IPS DF 4.7 (cell line): Measurements from ENCODE around the gene VAMP4.
"Not testable (repeated sequence)": the region's sequence is repeated elsewhere in the genome, so short reads cannot be mapped to it uniquely, and the experiment has no call there.

Experiments
- DNase-seq: peaks from one replicate; pipeline ENCODE4 v3.0.0-alpha.2; 2013; ENCODE audit warnings: low spot score; ENCODE audit errors: extremely low read depth

The VAMP4 gene

DNA sequence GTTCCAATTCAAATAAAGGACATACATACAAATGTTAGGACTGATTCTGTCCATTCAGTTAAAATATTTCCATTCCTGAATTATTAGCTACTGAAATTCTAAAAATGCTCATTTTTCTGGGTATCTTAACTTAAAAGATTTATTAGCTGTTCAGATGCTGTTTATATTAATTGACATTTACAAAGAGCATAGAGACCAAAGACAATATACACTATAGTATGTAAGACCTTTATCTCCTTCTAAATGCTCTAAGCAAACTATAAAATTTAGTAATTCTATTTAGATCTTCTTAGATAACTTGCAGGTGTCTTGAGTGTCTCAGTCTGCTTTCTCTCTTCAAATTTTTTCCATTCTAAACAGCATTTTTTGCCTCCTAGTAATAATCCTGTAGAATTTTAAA lies 39.3 kb downstream of the VAMP4 start:
- DNase-seq = no peak

DNA sequence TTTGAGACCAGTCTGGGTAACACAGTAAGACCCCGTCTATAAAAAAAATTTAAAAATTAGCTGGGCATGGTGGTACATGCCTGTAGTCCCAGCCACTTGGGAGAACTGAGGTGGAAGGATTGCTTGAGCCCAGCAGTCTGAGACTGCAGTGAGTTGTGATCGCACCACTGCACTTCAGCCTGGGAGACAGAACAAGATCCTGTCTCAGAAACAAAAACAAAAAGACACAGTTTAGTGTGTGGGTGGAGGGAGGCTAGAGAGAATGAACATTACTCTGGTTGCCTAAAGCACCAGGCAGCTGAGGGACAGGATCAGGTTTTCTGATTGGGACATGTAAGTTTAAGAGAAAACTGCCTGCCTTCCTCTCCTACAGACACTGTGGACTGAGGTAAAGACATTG lies 42.3 kb downstream of the VAMP4 start:
- no peak for DNase-seq

- DNase-seq = not testable (repeated sequence)
Measured at GRCh38 chr1:171695772-171696171, 46.1 kb downstream of the VAMP4 start.

- not testable (repeated sequence) for DNase-seq
Measured at GRCh38 chr1:171693541-171693940, 48.3 kb downstream of the VAMP4 start.

- no peak for DNase-seq
Measured at GRCh38 chr1:171683870-171684269, 58.0 kb downstream of the VAMP4 start.

- no peak for DNase-seq
Measured at GRCh38 chr1:171680339-171680738, 61.5 kb downstream of the VAMP4 start.

GRCh38 chr1:171676823-171677222 lies 65.0 kb downstream of the VAMP4 start:
- DNase-seq = no peak

DNA sequence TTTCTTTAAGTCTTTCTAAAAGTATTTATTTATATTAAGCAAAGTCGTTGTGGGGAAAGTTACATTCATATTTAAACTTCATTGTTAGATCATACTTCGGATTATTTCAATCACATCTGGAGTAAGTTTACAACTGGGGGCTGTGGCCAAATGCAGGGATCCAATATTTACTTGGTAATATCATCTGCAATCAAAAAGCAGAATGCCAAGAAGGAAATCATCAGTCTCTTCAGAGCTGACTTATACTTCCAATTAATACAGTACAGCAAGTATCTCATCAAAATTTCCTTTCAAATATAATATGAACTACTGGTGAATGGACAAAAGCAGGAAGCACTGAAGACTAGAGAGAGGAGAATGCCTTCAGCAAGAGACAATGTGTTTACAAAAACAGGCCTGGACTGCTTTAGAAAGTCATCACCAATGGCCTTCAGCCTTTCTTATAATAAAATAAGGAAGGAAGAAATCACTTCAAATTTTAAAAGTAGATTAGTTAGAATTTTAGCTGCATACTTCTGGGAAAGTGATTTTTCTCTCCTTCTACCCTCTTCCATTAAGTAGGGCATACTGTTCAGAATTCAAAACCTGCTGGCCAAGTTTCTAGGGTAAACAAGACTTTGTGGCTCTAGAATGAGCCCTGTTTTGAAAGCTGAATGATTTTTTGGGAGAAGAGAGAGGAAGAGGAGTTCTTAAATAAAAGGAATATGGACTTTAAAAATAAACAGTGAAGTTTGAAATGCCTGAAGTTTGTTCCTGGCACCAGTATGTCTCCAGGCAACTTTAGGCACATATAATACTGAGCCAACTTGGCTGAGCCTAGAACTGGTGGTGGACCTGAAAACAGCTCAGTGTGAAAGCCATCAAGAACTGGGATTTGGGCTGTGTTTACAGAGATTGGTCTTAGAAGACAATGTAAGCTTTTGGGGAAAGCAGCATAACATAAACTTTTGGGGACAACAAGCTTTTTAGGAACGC lies 67.1 kb downstream of the VAMP4 start:
- no peak for DNase-seq

DNA sequence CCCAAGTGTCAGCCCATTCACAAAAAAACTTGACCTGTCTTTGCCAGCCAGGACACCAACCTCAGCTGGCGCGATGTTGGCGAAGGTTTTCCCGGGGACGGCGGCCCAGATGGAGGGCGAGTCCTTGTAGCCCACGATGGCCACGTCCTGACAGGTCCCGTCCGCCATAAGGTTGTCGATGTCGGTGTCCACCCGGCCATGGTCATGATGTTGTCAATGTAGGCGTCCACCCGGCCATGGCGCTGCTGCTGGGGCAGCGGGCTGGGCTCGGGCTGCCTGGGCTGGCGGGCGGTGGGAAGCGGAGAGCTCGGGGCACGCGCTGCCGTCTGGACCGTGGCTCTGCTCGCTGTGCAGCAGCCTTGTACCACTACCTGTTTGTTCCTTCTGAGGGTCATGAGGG lies 71.1 kb downstream of the VAMP4 start:
- no peak for DNase-seq

DNA sequence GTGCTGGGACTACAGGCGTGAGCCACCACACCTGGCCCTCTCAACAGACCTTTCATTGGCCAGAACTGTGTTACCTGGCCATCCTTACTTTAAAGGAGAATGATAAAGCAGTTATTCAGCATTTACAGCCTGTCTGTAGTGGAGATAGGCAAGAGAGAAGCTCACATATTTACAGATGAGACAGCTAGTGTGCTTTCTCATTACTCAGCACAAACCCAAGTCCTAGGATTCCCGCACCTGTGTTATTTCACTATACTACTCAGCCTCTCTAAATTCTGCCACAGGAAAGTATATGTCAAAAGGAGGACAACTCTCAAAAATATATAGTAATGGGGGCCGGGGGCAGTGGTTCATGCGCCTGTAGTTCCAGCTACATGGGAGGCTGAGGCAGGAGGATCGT lies 73.5 kb downstream of the VAMP4 start:
- DNase-seq = no peak

DNA sequence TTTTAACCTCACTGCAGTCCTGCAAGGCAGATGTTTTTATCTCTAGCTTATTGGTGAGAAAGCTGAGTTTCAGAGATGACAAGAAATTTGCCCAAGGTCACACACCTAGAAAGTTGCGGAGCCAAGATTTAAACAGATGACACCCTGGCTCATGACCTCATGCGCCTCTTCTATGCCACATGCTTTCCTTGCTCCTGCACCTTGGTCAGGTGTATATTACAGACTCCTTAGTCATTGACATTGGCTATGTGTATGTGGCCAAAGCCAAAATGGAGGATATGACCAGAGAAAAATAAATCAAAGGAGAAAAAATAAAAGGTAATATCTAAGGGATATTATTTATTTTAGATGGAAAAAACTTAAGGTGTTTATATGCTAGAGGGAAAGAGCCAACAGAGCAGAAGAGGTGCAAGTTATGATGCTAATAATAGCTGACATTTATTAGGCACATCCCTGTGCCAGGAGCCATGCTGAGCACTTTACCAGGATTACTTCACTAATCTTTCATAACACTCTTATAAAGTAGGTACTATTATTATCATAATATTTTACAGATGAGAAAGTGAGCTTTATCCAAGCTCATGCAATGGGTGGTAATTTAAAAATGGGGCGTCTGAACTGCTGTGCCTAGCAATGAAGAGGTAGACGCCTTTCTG lies 75.6 kb downstream of the VAMP4 start:
- no peak for DNase-seq

GRCh38 chr1:171664976-171665375 lies 76.9 kb downstream of the VAMP4 start:
- DNase-seq = no peak

GRCh38 chr1:171663854-171664575 lies 77.8 kb downstream of the VAMP4 start:
- no peak for DNase-seq

DNA sequence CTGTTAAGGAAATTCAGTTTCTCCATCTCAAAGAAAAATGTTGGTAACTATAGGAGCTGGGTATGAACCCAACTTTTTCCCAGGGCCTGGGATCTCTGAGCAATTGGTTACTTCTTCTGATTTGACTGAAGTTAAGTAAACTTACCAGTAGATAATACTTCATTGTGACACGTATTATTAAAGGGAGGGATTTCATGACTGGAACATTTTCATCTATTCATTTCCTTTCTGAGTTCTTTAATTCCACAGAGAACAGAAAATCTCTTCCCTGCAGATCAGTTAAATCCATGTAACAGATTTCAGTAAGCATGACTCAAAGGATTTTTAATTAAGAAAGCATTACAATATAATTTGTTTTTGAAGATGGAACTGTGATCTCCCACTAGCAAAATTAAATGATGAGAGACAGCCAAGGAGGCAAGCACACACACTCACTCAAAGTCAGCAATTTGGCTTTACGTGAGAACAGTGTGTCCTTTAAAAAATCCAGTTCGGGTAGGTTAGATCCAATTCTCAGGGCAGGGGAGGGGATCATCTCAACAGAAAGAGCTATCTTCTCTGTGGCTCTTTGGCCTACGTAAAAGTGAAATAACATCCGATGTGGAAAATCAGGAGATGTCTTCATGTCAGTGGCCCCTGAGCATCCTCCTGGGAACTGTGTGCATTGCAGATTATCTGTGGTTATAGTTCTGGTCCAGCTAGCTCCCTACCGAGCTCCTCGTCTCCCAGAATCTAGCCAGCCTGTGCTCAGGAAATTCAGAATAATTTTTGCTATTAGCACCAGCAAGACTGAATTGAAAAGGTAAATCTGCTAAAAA lies 78.6 kb downstream of the VAMP4 start:
- DNase-seq = no peak

- DNase-seq = no peak
Measured at GRCh38 chr1:171661076-171661650, 80.7 kb downstream of the VAMP4 start.

GRCh38 chr1:171656206-171656605 lies 85.7 kb downstream of the VAMP4 start:
- not testable (repeated sequence) for DNase-seq

- DNase-seq = no peak
Measured at GRCh38 chr1:171655746-171656116, 86.1 kb downstream of the VAMP4 start.

GRCh38 chr1:171654942-171655745 lies 86.7 kb downstream of the VAMP4 start:
- DNase-seq = no peak

- no peak for DNase-seq
Measured at GRCh38 chr1:171654201-171654941, 87.5 kb downstream of the VAMP4 start.
